Lower lobe of right lung (tissue), 2 donors: ENCODE measurements around the gene WDFY2. TPM values are rescaled to one million over a fixed set of nuclear protein-coding genes. Genes with fewer than 3 reads are reported as not detected.
A peak's percentile ranks its signal among the peaks of the same experiment; 100 is the strongest.

ENCODE experiments used
- ATAC-seq, 2 donors: fragments of 200-7000 bp; cut with Tn5 transposase; one replicate each; pipeline ENCODE4 v1.9.1; 2020 to 2022; ENCODE audit warnings: mild to moderate bottlenecking in 2 of 2, moderate library complexity in 2 of 2
- DNase-seq: peaks from one replicate; pipeline ENCODE4 v3.0.0-alpha.2; 2020
- H3K27ac ChIP-seq: fragments of 200-600 bp; one replicate; pipeline ENCODE4 v1.8.0; 2022
- H3K27me3 ChIP-seq: fragments of 200-600 bp; one replicate; pipeline ENCODE4 v1.8.0; 2022; ENCODE audit warnings: low read depth
- H3K36me3 ChIP-seq: fragments of 200-600 bp; one replicate; pipeline ENCODE4 v1.8.0; 2022; ENCODE audit warnings: mild to moderate bottlenecking
- H3K4me1 ChIP-seq: fragments of 200-600 bp; one replicate; pipeline ENCODE4 v1.8.0; 2022
- H3K4me3 ChIP-seq: fragments of 200-600 bp; one replicate; pipeline ENCODE4 v1.8.0; 2022; ENCODE audit warnings: mild to moderate bottlenecking
- H3K9me3 ChIP-seq: fragments of 200-600 bp; one replicate; pipeline ENCODE4 v1.8.0; 2022
- intact Hi-C: fragments of 100-400 bp; cut with DNase I; formaldehyde crosslinking; loops from one replicate; pipeline ENCODE4 v1.11.0; 2022
- total RNA-seq: library from RNA; stranded (reverse); fragmentation: NEBNext Ultra II Directional; extraction: Animal tissue kit (Norgen Biotek cat#: 25700); gene quantifications from one replicate; pipeline ENCODE4 v1.2.1, GENCODE V29; 2021
- TF ChIP-seq, protein P1 (sequence below): fragments of 200-600 bp; IDR thresholded peaks from one replicate; pipeline ENCODE4 v1.8.0; 2022; ENCODE audit warnings: antibody characterized with exemption, mild to moderate bottlenecking
- donor health status: DM: no; HTN: yes; CAD: no; lungs with severe emphysema.

WDFY2 gene
- total RNA-seq, 1 donor from 2014 or later, result 16.6 TPM

DNA sequence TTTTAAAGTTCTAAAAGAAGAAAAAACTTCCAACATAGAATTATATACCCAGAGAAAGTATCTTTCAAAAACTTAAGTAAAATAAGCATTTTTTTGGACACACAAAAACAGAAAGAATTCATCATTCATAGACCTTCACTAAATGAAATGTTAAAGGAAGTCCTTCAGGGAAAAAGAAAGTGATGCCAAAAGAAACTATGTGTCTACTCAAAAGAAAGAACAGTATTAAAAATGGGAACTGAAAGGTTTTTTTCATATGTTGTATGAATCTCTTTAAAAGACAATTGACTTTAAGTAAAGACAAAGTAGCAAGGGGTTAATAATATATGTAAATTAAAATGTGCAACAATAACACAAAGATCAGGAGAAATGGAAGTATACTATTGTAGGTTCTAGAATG is 123.2 kb downstream of the WDFY2 start:
- Histone ChIP-seq H3K27ac (no peak overlapping the region), H3K36me3 (peaks cover 5% of the 10 kb centered on the region), H3K9me3 (no peaks in the 10 kb centered on the region), H3K4me3 (no peak overlapping the region), H3K27me3 (no peaks in the 10 kb centered on the region), H3K4me1 (no peaks in the 10 kb centered on the region)
- ATAC-seq (no peak), DNase-seq (no peak)
- intact Hi-C loops, result no loop called here
- TF ChIP-seq, protein P1, sequence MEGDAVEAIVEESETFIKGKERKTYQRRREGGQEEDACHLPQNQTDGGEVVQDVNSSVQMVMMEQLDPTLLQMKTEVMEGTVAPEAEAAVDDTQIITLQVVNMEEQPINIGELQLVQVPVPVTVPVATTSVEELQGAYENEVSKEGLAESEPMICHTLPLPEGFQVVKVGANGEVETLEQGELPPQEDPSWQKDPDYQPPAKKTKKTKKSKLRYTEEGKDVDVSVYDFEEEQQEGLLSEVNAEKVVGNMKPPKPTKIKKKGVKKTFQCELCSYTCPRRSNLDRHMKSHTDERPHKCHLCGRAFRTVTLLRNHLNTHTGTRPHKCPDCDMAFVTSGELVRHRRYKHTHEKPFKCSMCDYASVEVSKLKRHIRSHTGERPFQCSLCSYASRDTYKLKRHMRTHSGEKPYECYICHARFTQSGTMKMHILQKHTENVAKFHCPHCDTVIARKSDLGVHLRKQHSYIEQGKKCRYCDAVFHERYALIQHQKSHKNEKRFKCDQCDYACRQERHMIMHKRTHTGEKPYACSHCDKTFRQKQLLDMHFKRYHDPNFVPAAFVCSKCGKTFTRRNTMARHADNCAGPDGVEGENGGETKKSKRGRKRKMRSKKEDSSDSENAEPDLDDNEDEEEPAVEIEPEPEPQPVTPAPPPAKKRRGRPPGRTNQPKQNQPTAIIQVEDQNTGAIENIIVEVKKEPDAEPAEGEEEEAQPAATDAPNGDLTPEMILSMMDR, result no peak

DNA sequence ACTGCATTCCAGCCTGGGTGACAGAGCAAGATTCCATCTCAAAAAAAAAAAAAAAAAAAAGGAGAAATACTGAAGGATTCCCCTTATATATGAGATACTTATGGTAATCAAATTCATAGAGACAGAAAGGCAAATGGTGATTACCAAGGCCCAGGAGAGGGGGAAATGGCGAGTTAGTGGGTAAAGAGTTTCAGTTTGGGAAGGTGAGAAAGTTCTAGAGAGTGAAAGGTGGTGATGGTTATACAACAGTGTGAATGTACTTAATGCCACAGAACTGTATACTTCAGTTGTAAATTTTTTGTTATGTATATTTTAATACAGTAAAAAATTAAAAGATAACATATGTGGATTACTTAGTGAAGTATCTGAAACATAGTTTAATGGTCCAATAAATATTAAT is 129.5 kb downstream of the WDFY2 start:
- H3K9me3 ChIP-seq, result no peaks in the 10 kb centered on the region
- ATAC-seq, result no peak
- no peak for DNase-seq
- intact Hi-C loops, result no loop called here
- no peak overlapping the region for H3K27ac ChIP-seq
- H3K4me1 ChIP-seq, result no peaks in the 10 kb centered on the region
- no peaks in the 10 kb centered on the region for H3K27me3 ChIP-seq
- H3K36me3 ChIP-seq, result no peaks in the 10 kb centered on the region
- no peak overlapping the region for H3K4me3 ChIP-seq
- TF ChIP-seq, protein P1, result no peak

DNA sequence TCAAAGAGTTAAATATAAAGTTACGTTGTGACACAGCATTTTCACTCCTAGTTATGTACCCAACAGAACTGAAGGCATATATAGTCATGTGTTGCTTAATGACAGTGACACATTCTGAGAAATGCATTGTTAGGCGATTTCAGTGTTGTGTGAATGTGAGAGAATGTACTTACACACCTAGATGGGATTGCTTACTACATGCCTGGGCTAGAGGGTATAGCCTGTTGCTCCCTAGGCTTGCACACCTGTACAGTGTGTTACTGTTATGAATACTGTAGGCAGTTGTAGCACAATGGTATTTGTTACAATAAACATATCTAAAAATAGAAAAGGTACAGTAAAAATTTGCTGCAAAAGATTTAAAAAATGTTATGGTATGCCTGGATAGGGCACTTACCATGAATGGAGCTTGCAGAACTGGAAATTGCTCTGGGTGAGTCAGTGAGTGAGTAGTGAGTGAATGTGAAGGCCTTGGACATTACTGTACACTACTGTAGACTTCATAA is 130.5 kb downstream of the WDFY2 start:
- no peaks in the 10 kb centered on the region for H3K27me3 ChIP-seq
- DNase-seq, result no peak
- intact Hi-C loops, result no loop called here
- H3K27ac ChIP-seq, result no peak overlapping the region
- ATAC-seq, result peak in 1 of 2 donors; percentile 46
- no peaks in the 10 kb centered on the region for H3K36me3 ChIP-seq
- no peak overlapping the region for H3K4me3 ChIP-seq
- TF ChIP-seq, protein P1, result no peak
- H3K4me1 ChIP-seq, result no peaks in the 10 kb centered on the region
- no peaks in the 10 kb centered on the region for H3K9me3 ChIP-seq

DNA sequence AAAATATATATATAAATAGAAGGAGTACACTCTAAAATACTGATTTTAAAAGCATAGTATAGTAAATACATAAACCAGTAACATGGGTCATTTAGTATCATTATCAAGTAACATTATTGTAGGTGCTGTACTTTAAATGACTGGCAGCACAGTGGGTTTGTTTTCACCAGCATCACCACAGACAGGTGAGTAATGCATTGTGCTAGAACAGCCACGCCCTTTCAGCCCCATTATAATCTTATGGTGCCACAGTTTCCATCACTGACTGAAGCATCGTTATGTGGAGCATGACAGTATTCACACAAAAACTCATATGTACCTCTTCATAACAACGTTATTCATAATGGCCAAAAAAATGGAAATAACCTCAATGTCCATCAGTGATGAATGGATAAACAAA is 131.4 kb downstream of the WDFY2 start:
- no peak overlapping the region for H3K4me3 ChIP-seq
- DNase-seq (no peak), ATAC-seq (no peak)
- no peaks in the 10 kb centered on the region for H3K4me1 ChIP-seq
- no peak overlapping the region for H3K27ac ChIP-seq
- intact Hi-C loops, result no loop called here
- TF ChIP-seq, protein P1, result no peak
- no peaks in the 10 kb centered on the region for H3K36me3 ChIP-seq
- H3K27me3 ChIP-seq, result no peaks in the 10 kb centered on the region
- H3K9me3 ChIP-seq, result no peaks in the 10 kb centered on the region

DNA sequence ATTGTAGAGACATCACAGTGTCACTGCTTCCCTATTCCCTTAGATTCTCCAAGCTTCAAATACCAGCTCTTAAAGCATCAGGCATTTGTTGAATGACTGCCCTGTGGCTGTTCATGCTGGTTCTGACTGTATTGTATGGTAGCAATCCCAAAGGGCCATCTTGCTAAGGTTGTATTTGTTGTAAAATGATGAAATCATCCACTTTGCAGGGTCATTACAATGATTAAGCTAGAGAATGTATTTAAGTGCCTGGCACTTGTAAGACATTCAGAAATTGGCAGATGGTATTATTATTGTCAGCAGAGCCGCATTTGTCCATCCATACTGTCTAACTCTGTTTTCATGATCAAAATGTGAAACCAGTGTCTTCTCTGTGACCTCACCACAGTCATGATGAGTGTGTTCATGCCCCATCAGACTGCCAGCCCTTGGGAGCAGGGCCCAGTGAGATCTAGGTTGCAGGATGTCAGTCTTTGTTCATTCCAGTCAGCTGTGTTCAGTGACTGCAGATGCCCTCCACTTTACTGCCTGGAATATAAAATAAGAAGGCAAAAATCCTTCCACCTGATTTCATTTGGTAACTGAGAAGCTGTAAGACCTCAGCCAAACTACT is 133.6 kb downstream of the WDFY2 start:
- DNase-seq (no peak), ATAC-seq (no peak)
- intact Hi-C loops, result no loop called here
- Histone ChIP-seq H3K9me3 (no peaks in the 10 kb centered on the region), H3K27me3 (no peaks in the 10 kb centered on the region), H3K27ac (no peak overlapping the region), H3K36me3 (no peaks in the 10 kb centered on the region), H3K4me3 (no peak overlapping the region), H3K4me1 (no peaks in the 10 kb centered on the region)
- TF ChIP-seq, protein P1, result no peak
